Measurements from ENCODE around the gene SMG5.

GRCh38 chr1:156308078-156308477, 25.5 kb upstream of the SMG5 start:
- TF ChIP-seq USF1 (IDR thresholded peaks at IDR 0.05) (no peak), CREB1 (IDR thresholded peaks at IDR 0.05; ENCODE audit: low read depth) (no peak), YY1 (IDR thresholded peaks at IDR 0.05; ENCODE audit: low read depth) (no peak), CEBPB (IDR thresholded peaks at IDR 0.05) (no peak), EP300 (IDR thresholded peaks at IDR 0.05; ENCODE audit: borderline replicate concordance) (no peak), EGR1 (IDR thresholded peaks at IDR 0.05) (no peak)

Data from Ishikawa (cell line).